H9 (cell line): ENCODE measurements around the gene SH2D3C. TPM values are rescaled to one million over a fixed set of nuclear protein-coding genes. Genes with fewer than 3 reads are reported as not detected.

ENCODE experiments used
- DNase-seq: peaks from one replicate; pipeline ENCODE4 v3.0.0-alpha.2; 2017
- H2AFZ ChIP-seq: one replicate; pipeline ENCODE4 v1.6.1; 2013; ENCODE audit warnings: mild to moderate bottlenecking, low read length, control low read depth, moderate library complexity
- H2AK5ac ChIP-seq: 2 replicates; pipeline ENCODE4 v1.6.1; 2013; ENCODE audit warnings: low read length, control low read depth, mixed read lengths; ENCODE audit not compliant: insufficient read length
- H2BK120ac ChIP-seq: one replicate; pipeline ENCODE4 v1.6.1; 2013; ENCODE audit warnings: low read depth, mild to moderate bottlenecking, low read length, control low read depth, inconsistent platforms; ENCODE audit not compliant: poor library complexity, severe bottlenecking
- H2BK12ac ChIP-seq: 2 replicates; pipeline ENCODE4 v1.6.1; 2013; ENCODE audit warnings: low read length, control low read depth, mixed read lengths, low read depth; ENCODE audit not compliant: insufficient read length
- H2BK15ac ChIP-seq: 2 replicates; pipeline ENCODE4 v1.6.1; 2013; ENCODE audit warnings: low read depth, low read length, control low read depth
- H2BK20ac ChIP-seq: one replicate; pipeline ENCODE4 v1.6.1; 2013; ENCODE audit warnings: low read depth, mild to moderate bottlenecking, low read length, control low read depth, inconsistent platforms; ENCODE audit not compliant: poor library complexity, severe bottlenecking
- H2BK5ac ChIP-seq: 2 replicates; pipeline ENCODE4 v1.6.1; 2013; ENCODE audit warnings: low read length, control low read depth, mixed read lengths; ENCODE audit not compliant: insufficient read length
- H3K14ac ChIP-seq: 2 replicates; pipeline ENCODE4 v1.6.1; 2013; ENCODE audit warnings: low read length, control low read depth; ENCODE audit not compliant: insufficient read depth
- H3K18ac ChIP-seq: 2 replicates; pipeline ENCODE4 v1.6.1; 2013; ENCODE audit warnings: low read depth, mild to moderate bottlenecking, mixed read lengths, low read length, control low read depth; ENCODE audit not compliant: insufficient read length
- H3K23ac ChIP-seq: 2 replicates; pipeline ENCODE4 v1.6.1; 2013; ENCODE audit warnings: low read length, control low read depth, mixed read lengths, low read depth; ENCODE audit not compliant: insufficient read length
- H3K23me2 ChIP-seq: 2 replicates; pipeline ENCODE4 v1.6.1; 2013; ENCODE audit warnings: low read depth, mild to moderate bottlenecking, mixed read lengths, low read length, control low read depth; ENCODE audit not compliant: insufficient read length, poor library complexity, severe bottlenecking
- H3K27ac ChIP-seq: 2 replicates; pipeline ENCODE4 v1.5.1; 2013; ENCODE audit warnings: low read length, control low read depth, mixed read lengths, low read depth; ENCODE audit not compliant: insufficient read length
- H3K27me3 ChIP-seq: 2 replicates; pipeline ENCODE4 v1.6.1; 2013; ENCODE audit warnings: low read length, control low read depth, inconsistent platforms; ENCODE audit not compliant: insufficient read depth
- H3K4ac ChIP-seq: 2 replicates; pipeline ENCODE4 v1.6.1; 2013; ENCODE audit warnings: low read depth, mild to moderate bottlenecking, control low read depth, inconsistent platforms, low read length, moderate library complexity
- H3K4me1 ChIP-seq: 2 replicates; pipeline ENCODE4 v1.6.1; 2013; ENCODE audit warnings: low read length, control low read depth, inconsistent platforms; ENCODE audit not compliant: insufficient read depth
- H3K4me2 ChIP-seq: 2 replicates; pipeline ENCODE4 v1.6.1; 2013; ENCODE audit warnings: low read length, control low read depth, mixed read lengths; ENCODE audit not compliant: insufficient read length, insufficient read depth
- H3K56ac ChIP-seq: 2 replicates; pipeline ENCODE4 v1.6.1; 2013; ENCODE audit warnings: low read depth, mild to moderate bottlenecking, mixed read lengths, low read length, control low read depth; ENCODE audit not compliant: insufficient read length
- H3K79me1 ChIP-seq: 2 replicates; pipeline ENCODE4 v1.6.1; 2013; ENCODE audit warnings: low read depth, mild to moderate bottlenecking, moderate library complexity, low read length, control low read depth, inconsistent platforms; ENCODE audit not compliant: insufficient read depth, poor library complexity, severe bottlenecking
- H3K79me2 ChIP-seq: 2 replicates; pipeline ENCODE4 v1.6.1; 2013; ENCODE audit warnings: low read length, control low read depth, inconsistent platforms; ENCODE audit not compliant: insufficient read depth
- H3K9ac ChIP-seq: 2 replicates; pipeline ENCODE4 v1.6.1; 2013; ENCODE audit warnings: low read length, control low read depth, mixed read lengths; ENCODE audit not compliant: insufficient read length; ENCODE audit errors: extremely low read depth
- H3K9me3 ChIP-seq: one replicate; pipeline ENCODE4 v1.6.1; 2013; ENCODE audit warnings: low read depth, low read length, inconsistent platforms; ENCODE audit not compliant: control insufficient read depth
- H3T11ph ChIP-seq: one replicate; pipeline ENCODE4 v1.6.1; 2013; ENCODE audit warnings: mild to moderate bottlenecking, low read length, control low read depth, inconsistent platforms
- H4K20me1 ChIP-seq: one replicate; pipeline ENCODE4 v1.6.1; 2013; ENCODE audit not compliant: control insufficient read depth, insufficient read length, insufficient read depth
- H4K5ac ChIP-seq: 2 replicates; pipeline ENCODE4 v1.6.1; 2013; ENCODE audit warnings: low read depth, mild to moderate bottlenecking, mixed read lengths, low read length, control low read depth; ENCODE audit not compliant: insufficient read length
- H4K8ac ChIP-seq: replicated peaks from 2 replicates; pipeline ENCODE4 v1.6.1; 2013; ENCODE audit warnings: low read length, control low read depth, mixed read lengths, low read depth; ENCODE audit not compliant: insufficient read length
- H4K91ac ChIP-seq: 2 replicates; pipeline ENCODE4 v1.6.1; 2013; ENCODE audit warnings: low read depth, mild to moderate bottlenecking, moderate library complexity, mixed read lengths, low read length, control low read depth; ENCODE audit not compliant: insufficient read length
- H3K27ac Mint-ChIP-seq, 3 experiments: 2 replicates in 2 of 3; 3 replicates in 1 of 3; pipeline ENCODE4 v1.8.0; 2020 to 2021; ENCODE audit warnings: mixed read lengths in 3 of 3, mild to moderate bottlenecking in 1 of 3, moderate library complexity in 1 of 3
- H3K27me3 Mint-ChIP-seq: 2 replicates; pipeline ENCODE4 v1.8.0; 2021; ENCODE audit warnings: low read depth, mild to moderate bottlenecking, moderate library complexity, mixed read lengths
- H3K36me3 Mint-ChIP-seq, 3 experiments: 2 replicates in 2 of 3; 3 replicates in 1 of 3; pipeline ENCODE4 v1.8.0; 2020 to 2021; ENCODE audit warnings: low read depth in 3 of 3, mixed read lengths in 3 of 3; ENCODE audit not compliant: insufficient read depth in 1 of 3
- H3K4me1 Mint-ChIP-seq, 2 experiments: 2 replicates each; pipeline ENCODE4 v1.8.0; 2020; ENCODE audit warnings: mixed read lengths in 2 of 2
- H3K4me3 Mint-ChIP-seq, 2 experiments: 2 replicates in 1 of 2; 3 replicates in 1 of 2; pipeline ENCODE4 v1.8.0; 2020 to 2021; ENCODE audit warnings: mild to moderate bottlenecking in 2 of 2, mixed read lengths in 2 of 2, moderate library complexity in 1 of 2
- H3K9me3 Mint-ChIP-seq, 2 experiments: 2 replicates in 1 of 2; 3 replicates in 1 of 2; pipeline ENCODE4 v1.8.0; 2020; ENCODE audit warnings: mild to moderate bottlenecking in 2 of 2, mixed read lengths in 2 of 2, moderate library complexity in 1 of 2
- WGBS: extraction: QIAGEN DNeasy Blood & Tissue Kit; methylation state at CpG from one replicate; pipeline ENCODE4 v1.1.7; 2013; ENCODE audit warnings: missing lambda C conversion rate, low lambda C conversion rate, mixed read lengths; ENCODE audit not compliant: insufficient read length; ENCODE audit errors: extremely low coverage; 5-methylcytosine and 5-hydroxymethylcytosine counted together
- total RNA-seq: library from RNA; stranded (reverse); gene quantifications from 2 replicates; pipeline ENCODE4 v1.2.1, GENCODE V29; 2021
- TF ChIP-seq, protein P1 (sequence below): fragments of 200-600 bp; sonication (generic); conservative IDR thresholded peaks from 3 replicates; pipeline ENCODE4 v1.8.0; 2021; ENCODE audit warnings: antibody characterized with exemption, mild to moderate bottlenecking

Gene SH2D3C
- total RNA-seq, 1 experiment from 2014 or later: 1.7 TPM

DNA sequence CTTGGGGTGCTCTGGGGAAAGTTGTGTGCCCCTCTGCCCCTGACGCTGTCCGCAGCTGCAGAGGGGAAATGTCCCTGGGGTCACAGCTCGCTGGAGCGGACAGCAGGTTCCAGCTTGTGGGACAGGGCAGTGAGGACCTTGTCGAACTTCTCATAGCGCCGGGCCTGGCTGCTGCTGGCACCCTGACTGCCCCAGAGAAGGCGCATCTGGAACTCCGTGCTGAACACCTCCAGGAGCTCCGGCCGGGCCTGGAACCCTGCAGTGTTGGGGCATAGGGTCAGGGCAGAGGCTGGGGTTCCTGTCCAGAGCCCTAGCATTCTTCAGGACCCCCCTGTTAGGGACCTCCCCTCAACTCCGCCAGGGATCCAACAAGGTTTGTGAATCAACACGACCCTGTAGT is 39.8 kb downstream of the SH2D3C start:
- Histone ChIP-seq H2BK120ac (no peak overlapping the region), H3K9ac (no peak overlapping the region), H3K23me2 (peaks cover 7% of the 10 kb centered on the region), H4K20me1 (no peaks in the 10 kb centered on the region), H3K14ac (no peak overlapping the region), H4K5ac (no peak overlapping the region), H3K18ac (no peak overlapping the region), H2AK5ac (no peak overlapping the region), H3K27ac (no peak overlapping the region), H3K79me1 (no peaks in the 10 kb centered on the region), H3K9me3 (no peaks in the 10 kb centered on the region), H3K56ac (no peak overlapping the region), H3K27me3 (no peaks in the 10 kb centered on the region), H3K23ac (no peak overlapping the region), H2BK12ac (no peak overlapping the region), H3K79me2 (no peaks in the 10 kb centered on the region), H3K4me1 (no peaks in the 10 kb centered on the region), H2BK20ac (no peak overlapping the region), H3K4ac (no peak overlapping the region), H2BK5ac (no peak overlapping the region), H4K91ac (no peak overlapping the region), H4K8ac (no peak overlapping the region), H2BK15ac (no peak overlapping the region; the same call in 1 of the 2 replicates), H3K4me2 (no peak overlapping the region), H2AFZ (no peak overlapping the region), H3T11ph (no peak overlapping the region)
- Mint-ChIP-seq H3K4me1 (peaks cover 14 to 23% of the 10 kb centered on the region in 2 experiments), H3K27ac (no peak overlapping the region), H3K4me3 (no peak overlapping the region), H3K27me3 (peaks cover 22% of the 10 kb centered on the region), H3K36me3 (no peaks in the 10 kb centered on the region), H3K9me3 (no peaks in the 10 kb centered on the region)
- no peak for DNase-seq
- TF ChIP-seq, protein P1, sequence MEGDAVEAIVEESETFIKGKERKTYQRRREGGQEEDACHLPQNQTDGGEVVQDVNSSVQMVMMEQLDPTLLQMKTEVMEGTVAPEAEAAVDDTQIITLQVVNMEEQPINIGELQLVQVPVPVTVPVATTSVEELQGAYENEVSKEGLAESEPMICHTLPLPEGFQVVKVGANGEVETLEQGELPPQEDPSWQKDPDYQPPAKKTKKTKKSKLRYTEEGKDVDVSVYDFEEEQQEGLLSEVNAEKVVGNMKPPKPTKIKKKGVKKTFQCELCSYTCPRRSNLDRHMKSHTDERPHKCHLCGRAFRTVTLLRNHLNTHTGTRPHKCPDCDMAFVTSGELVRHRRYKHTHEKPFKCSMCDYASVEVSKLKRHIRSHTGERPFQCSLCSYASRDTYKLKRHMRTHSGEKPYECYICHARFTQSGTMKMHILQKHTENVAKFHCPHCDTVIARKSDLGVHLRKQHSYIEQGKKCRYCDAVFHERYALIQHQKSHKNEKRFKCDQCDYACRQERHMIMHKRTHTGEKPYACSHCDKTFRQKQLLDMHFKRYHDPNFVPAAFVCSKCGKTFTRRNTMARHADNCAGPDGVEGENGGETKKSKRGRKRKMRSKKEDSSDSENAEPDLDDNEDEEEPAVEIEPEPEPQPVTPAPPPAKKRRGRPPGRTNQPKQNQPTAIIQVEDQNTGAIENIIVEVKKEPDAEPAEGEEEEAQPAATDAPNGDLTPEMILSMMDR: no peak
- WGBS: no CpG with 5 or more reads among the region's 13 CpGs
